ENCODE data around the gene GSTT4. TPM values are rescaled to one million over a fixed set of nuclear protein-coding genes. Genes with fewer than 3 reads are reported as not detected.
A peak's percentile ranks its signal among the peaks of the same experiment; 100 is the strongest.

GSTT4 gene
- total RNA-seq, 4 donors from 2014 or later, result not detected

DNA sequence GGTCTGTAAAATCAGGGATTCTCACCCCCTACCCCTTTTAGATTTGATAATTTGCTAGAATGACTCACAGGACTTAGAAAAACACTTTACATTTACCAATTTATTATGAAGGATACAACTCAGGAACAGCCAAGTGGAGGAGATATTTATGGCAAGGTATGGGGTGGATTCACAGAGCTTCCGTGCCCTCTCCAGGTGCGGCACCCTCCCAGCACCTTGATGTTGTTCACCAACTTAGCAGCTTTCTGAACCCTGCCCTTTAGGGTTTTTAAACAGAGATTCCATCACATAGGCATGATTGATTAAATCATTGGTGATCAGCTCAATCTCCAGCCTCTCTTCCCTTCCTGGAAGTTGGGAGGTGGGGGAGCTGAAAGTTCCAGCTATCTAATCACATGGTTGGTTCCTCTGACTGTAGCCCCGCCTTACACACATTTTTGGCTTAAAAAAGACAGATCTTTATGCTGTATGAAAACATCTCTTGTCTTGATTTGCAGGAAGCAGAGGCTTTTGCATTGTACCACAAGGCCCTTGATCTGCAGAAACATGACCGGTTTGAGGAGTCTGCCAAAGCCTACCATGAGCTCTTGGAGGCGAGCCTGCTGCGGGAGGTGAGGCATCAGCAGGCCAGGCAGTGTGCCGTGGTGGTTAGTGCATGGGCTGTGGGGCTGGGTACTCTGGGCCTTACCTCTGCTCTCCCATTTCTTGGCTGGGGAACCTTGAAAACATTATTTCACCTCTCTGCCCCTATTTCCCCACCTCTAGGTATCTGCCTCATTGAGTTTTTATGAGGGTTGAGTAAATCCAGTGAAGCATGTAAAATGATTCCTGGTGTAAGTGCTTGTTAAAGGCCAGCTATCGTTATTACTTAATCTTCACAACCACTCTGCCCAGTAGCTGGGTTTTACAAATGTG, 32.9 kb upstream of the GSTT4 start:
- Histone ChIP-seq H3K27ac (no peak overlapping the region), H3K4me3 (no peak overlapping the region), H3K4me1 (peaks cover 26% of the 10 kb centered on the region), H3K36me3 (peaks cover 43% of the 10 kb centered on the region), H3K9me3 (no peaks in the 10 kb centered on the region), H3K27me3 (no peaks in the 10 kb centered on the region)
- DNase-seq (ENCODE audit: low spot score in 2 of 2), result peak in 1 of 2 donors; percentile 27
- WGBS, result 62% methylated on average over 8 of the region's 8 CpGs
- TF ChIP-seq POLR2AphosphoS5 (IDR thresholded peaks at IDR 0.05), result no peak

DNA sequence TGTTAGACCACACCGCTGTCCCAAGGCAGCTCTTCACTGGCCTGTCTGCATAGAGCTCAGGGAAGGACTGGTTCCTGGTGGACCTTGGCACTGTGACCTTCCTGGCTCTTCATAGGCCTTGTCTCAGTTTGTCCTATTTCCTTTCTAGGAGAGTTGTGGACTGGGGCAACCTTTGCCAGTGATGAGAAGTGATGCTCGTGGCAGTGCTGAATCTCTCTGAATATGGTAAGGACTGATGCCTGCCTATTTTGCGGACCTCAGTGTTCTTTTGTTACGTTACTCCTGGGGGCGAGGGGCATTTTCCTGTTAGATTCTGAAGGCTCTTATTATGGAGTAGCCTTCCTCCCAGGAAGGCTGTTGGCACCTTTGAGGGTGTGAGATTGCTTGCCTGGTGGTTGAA, 30.0 kb upstream of the GSTT4 start:
- WGBS, result 94% methylated on average over 5 of the region's 5 CpGs
- Histone ChIP-seq H3K27ac (no peak overlapping the region), H3K4me1 (peaks cover 18% of the 10 kb centered on the region), H3K36me3 (peaks cover 28% of the 10 kb centered on the region), H3K27me3 (no peaks in the 10 kb centered on the region), H3K9me3 (no peaks in the 10 kb centered on the region), H3K4me3 (no peak overlapping the region)
- no peak for TF ChIP-seq POLR2A (IDR thresholded peaks at IDR 0.05)
- TF ChIP-seq, protein P1, sequence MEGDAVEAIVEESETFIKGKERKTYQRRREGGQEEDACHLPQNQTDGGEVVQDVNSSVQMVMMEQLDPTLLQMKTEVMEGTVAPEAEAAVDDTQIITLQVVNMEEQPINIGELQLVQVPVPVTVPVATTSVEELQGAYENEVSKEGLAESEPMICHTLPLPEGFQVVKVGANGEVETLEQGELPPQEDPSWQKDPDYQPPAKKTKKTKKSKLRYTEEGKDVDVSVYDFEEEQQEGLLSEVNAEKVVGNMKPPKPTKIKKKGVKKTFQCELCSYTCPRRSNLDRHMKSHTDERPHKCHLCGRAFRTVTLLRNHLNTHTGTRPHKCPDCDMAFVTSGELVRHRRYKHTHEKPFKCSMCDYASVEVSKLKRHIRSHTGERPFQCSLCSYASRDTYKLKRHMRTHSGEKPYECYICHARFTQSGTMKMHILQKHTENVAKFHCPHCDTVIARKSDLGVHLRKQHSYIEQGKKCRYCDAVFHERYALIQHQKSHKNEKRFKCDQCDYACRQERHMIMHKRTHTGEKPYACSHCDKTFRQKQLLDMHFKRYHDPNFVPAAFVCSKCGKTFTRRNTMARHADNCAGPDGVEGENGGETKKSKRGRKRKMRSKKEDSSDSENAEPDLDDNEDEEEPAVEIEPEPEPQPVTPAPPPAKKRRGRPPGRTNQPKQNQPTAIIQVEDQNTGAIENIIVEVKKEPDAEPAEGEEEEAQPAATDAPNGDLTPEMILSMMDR (IDR thresholded peaks at IDR 0.05), result no peak
- no peak for TF ChIP-seq EP300 (IDR thresholded peaks at IDR 0.05)
- TF ChIP-seq POLR2AphosphoS5 (IDR thresholded peaks at IDR 0.05), result no peak
- DNase-seq (ENCODE audit: low spot score in 2 of 2), result peak in 1 of 2 donors; percentile 8

DNA sequence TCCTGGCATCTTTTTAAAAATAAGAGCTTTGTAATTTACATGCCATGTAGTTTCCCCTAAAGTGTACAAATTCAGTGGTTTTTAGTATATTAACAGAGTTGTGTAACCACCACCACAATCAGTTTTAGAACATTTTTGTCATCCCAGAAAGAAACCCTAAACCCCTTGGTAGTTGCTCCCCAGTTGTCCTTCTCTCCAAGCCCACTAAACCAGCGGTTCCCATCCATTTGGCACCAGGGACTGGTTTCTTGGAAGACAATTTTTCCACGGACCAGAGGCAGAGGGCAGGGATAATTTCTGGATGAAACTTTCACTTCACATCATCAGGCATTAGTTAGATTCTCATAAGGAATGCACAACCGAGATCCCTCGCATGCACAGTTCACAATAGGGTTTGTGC, 28.5 kb upstream of the GSTT4 start:
- peaks cover 18% of the 10 kb centered on the region for H3K36me3 ChIP-seq
- no peaks in the 10 kb centered on the region for H3K27me3 ChIP-seq
- no peaks in the 10 kb centered on the region for H3K9me3 ChIP-seq
- 91% methylated on average over 4 of the region's 4 CpGs for WGBS
- H3K4me1 ChIP-seq, result peaks cover 13% of the 10 kb centered on the region
- TF ChIP-seq POLR2A (IDR thresholded peaks at IDR 0.05) (no peak), POLR2AphosphoS5 (IDR thresholded peaks at IDR 0.05) (no peak), EP300 (IDR thresholded peaks at IDR 0.05) (no peak)
- TF ChIP-seq, protein P1 (IDR thresholded peaks at IDR 0.05), result no peak
- H3K27ac ChIP-seq, result no peak overlapping the region
- H3K4me3 ChIP-seq, result no peak overlapping the region
- peak in 1 of 2 donors; percentile 16 for DNase-seq (ENCODE audit: low spot score in 2 of 2)

DNA sequence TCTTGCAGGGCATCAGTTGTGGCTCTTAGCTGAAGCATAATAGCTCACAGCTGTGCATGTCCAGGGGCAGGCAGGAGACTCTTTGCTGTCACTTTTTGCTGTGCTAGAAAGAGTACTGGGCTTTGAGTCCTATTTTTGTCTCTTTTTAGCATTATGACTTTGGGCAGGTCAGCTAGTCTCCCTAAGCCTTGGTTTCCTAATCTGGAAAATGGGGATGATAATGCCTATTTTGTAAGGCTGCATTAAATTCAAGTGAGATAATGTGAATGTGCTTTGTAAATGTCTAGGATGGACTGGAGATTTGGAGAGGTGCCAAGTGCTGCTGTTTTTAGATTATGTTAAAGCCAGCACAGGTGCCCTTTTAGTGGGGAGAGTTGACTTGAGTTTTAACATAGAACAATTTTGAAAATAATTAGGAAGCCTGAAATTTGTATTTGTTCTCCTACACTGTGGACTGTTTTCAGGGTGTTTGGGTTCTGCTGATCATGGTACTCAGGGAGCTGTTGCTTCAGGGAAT, 25.0 kb upstream of the GSTT4 start:
- H3K9me3 ChIP-seq, result no peaks in the 10 kb centered on the region
- H3K27ac ChIP-seq, result no peak overlapping the region
- no peaks in the 10 kb centered on the region for H3K27me3 ChIP-seq
- DNase-seq (ENCODE audit: low spot score in 2 of 2), result no peak
- TF ChIP-seq EP300 (IDR thresholded peaks at IDR 0.05) (no peak), POLR2A (IDR thresholded peaks at IDR 0.05) (no peak), POLR2AphosphoS5 (IDR thresholded peaks at IDR 0.05) (no peak)
- TF ChIP-seq, protein P1 (IDR thresholded peaks at IDR 0.05), result no peak
- no peak overlapping the region for H3K4me3 ChIP-seq
- no peaks in the 10 kb centered on the region for H3K4me1 ChIP-seq
- H3K36me3 ChIP-seq, result no peaks in the 10 kb centered on the region

DNA sequence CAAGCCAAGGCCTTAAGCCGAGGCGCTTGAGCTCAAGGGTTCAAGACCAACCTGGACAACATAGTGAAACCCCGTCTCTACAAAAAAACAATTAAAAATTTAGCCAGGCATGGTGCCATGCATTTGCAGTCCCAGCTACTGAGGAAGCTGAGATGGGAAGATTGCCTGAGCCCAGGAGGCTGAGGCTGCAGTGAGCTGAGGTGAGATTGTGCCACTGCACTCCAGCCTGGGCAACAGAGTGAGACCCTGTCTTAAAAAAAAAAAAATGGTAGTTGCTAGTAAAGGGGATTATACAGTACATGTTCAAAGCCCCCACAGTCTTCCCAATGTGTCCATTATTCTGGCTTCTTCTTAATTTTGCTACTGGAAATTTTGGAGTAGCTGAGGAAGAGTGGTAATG, 24.1 kb upstream of the GSTT4 start:
- H3K4me3 ChIP-seq, result no peak overlapping the region
- DNase-seq (ENCODE audit: low spot score in 2 of 2), result peak in 1 of 2 donors; percentile 7
- no peak overlapping the region for H3K27ac ChIP-seq
- peaks cover 4% of the 10 kb centered on the region for H3K9me3 ChIP-seq
- WGBS, result 98% methylated on average over 3 of the region's 3 CpGs
- TF ChIP-seq, protein P1 (IDR thresholded peaks at IDR 0.05), result no peak
- TF ChIP-seq POLR2AphosphoS5 (IDR thresholded peaks at IDR 0.05) (no peak), POLR2A (IDR thresholded peaks at IDR 0.05) (no peak), EP300 (IDR thresholded peaks at IDR 0.05) (no peak)
- H3K36me3 ChIP-seq, result no peaks in the 10 kb centered on the region
- H3K27me3 ChIP-seq, result no peaks in the 10 kb centered on the region
- no peaks in the 10 kb centered on the region for H3K4me1 ChIP-seq

Data from suprapubic skin (tissue), 4 donors.